GM19043 (cell line): ENCODE measurements around the gene STPG3.

Experiments
- ATAC-seq: cut with Tn5 transposase; IDR thresholded peaks from one replicate; pipeline ENCODE4 v1.9.1; 2021; ENCODE audit warnings: low read depth; ENCODE audit not compliant: unreplicated experiment

STPG3 gene

DNA sequence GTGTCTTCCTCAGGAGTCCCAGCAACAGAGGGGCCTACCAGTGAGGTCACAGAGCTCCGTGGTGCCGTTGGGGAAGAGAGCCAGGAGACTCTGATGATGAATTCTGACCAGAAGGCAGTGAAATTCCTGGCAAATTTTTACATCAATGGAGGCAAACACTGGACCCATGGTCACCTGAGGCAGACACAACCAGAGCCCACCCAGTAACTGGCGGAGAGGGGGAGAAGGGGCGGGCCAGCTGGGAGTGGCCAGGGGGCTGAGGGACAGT, at the start of gene STPG3:
Gene STPG3 (plus strand): TSS at position 93 of the 268 bp plus-strand sequence. CDS start 1 bp downstream, at position 94.
- no peak for ATAC-seq

DNA sequence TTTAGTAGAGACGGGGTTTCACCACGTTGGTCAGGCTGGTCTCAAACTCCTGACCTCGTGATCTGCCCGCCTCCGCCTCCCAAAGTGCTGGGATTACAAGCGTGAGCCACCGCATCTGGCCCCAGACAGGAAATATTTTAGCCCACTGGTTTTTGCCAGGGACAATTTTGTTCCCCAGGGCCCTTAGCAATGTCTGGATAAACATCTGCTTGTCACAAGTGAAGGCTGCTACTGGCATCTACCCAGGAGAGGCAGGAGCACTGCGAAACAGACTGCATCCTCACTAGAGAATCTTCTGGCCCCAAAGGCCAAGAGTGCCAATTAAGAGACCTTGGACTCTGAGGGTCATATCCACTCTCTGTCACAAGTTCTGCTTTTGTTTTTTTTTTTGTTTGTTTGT, 48.1 kb upstream of the STPG3 start:
- no peak for ATAC-seq

DNA sequence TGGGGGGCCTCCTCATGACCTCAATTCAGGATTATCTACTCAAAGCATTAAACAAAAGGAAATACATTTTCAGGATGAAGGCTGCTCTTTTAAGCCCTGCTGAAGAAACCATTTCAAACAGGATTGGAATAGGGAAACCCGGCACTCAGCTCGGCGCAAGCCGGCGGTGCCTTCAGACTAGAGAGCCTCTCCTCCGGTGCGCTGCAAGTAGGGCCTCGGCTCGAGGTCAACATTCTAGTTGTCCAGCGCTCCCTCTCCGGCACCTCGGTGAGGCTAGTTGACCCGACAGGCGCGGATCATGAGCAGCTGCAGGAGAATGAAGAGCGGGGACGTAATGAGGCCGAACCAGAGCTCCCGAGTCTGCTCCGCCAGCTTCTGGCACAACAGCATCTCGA, 46.4 kb upstream of the STPG3 start:
- ATAC-seq, result no peak

DNA sequence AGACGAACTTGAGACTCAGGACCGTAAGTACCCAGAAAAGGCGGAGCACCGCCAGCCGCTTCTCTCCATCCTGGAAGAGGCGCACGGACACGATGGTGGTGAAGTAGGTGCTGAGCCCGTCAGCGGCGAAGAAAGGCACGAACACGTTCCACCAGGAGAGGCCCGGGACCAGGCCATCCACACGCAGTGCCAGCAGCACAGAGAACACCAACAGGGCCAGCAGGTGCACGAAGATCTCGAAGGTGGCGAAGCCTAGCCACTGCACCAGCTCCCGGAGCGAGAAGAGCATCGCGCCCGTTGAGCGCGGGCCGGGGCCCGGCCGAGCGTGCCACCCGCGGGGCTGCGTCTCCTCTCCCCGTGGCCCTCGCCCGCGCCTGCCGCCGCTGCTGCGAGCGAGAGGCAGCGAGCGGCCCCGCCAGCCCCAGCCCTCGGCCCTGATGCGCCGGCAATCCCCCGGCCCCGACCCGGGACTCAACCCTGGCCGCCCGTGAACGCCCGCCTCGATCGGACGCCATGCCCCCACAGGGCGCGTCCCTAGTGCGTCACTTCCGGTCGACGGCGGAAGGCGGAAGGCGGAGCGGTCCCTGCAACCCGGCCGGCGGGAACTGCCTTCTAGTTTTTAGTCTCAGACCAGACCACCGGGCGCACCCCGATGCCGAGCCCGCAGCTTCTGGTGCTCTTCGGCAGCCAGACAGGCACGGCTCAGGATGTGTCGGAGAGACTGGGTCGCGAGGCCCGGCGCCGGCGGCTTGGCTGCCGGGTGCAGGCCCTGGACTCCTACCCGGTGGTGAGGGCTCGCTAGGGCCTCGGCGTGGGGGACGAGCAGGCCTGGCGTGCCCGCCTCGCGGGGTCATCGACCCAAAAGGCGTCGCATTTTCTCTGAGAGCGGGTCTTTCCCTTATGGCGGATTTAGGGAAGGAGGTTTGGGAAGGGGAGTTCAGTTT, 45.7 kb upstream of the STPG3 start, which contains the start of the genes NDOR1 and TMEM203:
Gene NDOR1 (plus strand): TSS at position 575 of the 944 bp plus-strand sequence. CDS start 78 bp downstream, at position 653.
Gene TMEM203 (minus strand): TSS at position 523 of the 944 bp plus-strand sequence. CDS start 234 bp downstream, at position 289.
- ATAC-seq, result no peak

DNA sequence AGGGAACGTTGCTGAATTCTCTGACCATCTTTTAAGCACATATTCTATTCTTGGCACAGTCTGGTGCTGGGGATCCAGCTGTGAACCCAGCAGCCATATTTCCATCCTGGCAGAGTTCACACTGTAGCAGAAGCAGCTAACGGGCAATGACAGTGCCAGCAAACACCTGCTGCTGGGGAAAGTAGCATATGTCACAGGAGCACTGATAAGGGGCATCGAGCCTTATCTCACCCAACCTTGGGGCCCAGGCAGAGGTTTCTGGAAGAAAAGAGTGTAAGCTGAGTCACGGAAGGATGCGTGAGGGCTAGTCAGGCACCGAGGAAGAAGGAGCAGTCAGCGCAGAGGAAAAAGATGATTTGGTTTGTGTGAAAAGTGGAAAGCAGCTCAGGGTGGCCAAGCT, 44.5 kb upstream of the STPG3 start:
- ATAC-seq, result no peak

DNA sequence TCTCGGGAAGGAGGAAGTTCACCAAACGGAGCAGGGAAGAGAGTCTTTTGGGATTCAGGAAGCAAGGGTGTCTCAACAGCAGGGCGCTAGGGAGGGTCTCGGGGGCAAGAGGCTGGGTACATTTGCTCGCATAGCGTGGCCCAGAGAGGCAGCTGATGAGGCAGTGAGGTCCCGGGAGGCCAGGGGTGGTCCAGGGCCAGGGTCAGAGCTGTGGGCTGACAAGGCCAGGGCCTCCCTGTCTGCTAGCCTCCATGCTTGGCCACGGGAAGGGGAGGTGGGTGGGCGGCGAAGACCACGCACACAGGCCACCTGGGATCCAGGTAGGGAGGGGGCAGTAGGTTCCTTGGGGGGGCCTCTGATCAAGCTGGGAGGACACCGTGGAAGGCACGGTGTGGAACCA, 39.6 kb upstream of the STPG3 start:
- no peak for ATAC-seq

DNA sequence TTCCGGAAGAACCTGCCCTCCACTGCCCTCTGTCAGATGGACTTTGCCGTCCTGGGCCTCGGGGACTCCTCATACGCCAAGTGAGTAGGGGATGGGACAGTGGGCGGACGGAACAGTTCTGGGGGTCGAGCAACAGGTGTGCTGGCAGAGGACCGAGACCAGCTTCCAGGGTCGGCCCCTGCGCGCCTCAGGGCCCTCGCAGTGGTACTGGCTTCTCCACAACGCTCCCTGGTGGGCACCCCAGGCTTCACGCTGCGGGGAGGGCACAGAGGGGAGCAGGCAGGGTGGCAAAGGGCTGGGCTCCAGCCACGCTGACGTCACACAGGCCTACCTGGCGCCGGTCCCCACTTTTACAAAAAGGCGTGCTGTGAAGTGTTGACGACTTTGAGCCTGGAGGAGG, 38.6 kb upstream of the STPG3 start:
- ATAC-seq, result no peak

DNA sequence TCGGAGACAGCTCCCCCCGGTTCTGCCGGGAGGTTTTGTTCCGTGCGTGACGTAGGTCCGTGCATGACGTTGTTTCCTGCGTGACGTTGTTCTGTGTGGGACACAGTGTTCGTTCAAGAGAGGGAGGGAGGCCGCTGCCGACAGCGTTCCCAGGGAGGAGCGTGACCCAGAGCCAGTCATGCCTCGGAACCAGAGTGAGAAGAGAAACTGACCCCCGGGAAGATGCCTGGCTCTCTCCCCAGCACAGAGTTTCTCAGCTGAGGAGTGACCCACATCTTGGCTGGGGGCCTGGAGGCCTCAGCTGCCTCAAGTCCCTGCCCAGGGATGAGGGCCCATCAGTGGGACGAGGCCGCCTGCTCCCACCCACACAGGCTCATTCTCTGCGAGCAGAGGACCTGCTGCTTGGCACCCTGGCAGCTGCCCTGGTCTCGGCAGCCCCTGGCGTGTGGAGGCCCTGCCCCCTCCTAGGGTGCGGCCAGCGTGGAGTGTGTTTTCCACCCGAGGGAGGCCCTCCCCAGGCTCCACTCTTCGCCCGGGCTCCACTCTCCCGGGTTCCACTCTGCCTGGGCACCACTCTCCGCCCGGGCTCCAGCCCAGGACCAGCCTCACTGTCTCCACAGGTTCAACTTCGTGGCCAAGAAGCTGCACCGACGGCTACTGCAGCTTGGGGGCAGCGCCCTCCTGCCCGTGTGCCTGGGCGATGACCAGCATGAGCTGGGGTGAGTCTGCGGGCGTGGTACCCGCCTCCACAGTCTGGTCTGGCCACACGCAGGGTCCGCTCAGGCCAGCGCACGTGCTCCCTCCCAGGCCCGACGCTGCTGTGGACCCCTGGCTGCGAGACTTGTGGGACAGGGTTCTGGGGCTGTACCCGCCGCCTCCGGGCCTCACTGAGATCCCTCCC, 37.7 kb upstream of the STPG3 start:
- ATAC-seq, result no peak

DNA sequence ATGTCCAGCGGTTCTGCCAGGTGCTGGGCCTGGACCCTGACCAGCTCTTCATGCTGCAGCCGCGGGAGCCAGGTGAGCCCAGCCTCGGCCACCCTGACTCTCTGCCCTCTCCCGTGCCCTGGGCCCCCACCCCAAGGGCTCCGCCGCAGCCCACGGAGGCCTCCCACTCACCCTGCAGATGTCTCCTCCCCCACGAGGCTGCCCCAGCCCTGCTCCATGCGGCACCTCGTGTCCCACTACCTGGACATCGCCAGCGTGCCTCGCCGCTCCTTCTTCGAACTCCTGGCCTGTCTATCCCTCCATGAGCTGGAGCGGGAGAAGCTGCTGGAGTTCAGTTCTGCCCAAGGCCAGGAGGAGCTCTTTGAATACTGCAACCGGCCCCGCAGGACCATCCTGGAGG, 36.5 kb upstream of the STPG3 start:
- ATAC-seq, result no peak

DNA sequence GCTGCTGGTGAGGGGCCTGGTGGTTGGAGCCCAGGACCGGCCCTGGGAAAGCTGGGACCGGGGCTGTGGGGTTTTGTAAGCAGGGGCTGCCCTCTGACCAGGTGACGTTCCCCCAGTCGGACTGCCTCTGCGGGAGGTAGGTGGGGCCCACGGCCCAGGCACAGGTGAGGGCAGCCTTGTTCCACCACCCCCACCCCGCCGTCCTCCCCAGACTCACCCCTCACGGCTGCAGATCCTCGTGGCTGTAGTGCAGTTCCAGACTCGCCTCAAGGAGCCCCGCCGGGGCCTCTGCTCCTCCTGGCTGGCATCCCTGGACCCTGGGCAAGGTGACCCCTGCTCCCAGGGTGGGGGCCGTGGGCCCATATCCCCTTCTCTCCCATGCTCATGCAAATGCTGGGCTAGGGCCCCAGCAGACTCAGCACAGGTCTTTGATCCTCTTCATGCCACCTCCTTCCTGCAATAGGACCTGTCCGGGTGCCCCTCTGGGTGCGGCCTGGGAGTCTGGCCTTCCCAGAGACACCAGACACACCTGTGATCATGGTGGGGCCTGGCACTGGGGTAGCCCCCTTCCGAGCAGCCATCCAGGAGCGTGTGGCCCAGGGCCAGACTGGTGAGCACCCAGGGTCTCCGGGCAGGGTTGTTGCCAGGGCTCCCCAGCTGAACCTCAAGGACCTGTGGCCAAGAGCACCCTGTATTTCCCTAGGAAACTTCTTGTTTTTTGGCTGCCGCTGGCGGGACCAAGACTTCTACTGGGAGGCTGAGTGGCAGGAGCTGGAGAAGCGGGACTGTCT, 35.7 kb upstream of the STPG3 start:
- ATAC-seq, result no peak

DNA sequence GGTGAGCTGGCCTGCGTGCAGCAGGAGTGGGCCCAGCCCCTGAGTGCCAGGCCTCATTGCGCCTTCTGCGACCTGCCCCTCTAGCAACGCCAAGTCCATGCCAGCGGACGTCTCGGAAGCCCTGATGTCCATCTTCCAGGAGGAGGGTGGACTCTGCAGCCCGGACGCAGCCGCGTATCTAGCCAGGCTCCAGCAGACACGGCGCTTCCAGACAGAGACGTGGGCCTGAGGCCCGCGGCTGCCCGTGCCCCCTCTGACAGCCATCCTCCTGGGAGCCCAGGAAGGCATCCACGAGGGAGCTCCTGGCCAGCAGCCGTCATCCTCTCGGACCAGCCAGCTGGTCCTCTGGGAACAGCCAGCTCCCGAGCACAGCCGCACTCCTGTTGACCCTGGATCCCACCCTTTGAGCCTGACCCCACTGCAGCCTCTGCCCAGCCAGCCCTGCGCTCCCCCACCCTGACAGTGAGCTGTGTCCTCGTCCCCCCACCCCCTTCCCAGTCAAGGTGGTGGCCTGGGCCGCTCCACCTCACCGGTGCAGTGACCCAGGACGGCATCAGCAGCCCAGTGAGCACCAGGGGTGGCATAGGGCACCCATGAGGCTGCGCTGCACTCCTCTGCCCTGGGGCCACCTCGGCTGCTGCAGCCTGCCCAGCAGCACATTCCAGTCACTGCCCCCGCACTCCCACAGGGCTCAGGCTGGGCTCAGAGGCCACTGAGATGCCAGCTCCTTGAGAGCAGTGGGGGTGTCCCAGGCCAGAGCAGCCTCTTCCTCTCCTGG, 34.7 kb upstream of the STPG3 start:
- ATAC-seq, result no peak

DNA sequence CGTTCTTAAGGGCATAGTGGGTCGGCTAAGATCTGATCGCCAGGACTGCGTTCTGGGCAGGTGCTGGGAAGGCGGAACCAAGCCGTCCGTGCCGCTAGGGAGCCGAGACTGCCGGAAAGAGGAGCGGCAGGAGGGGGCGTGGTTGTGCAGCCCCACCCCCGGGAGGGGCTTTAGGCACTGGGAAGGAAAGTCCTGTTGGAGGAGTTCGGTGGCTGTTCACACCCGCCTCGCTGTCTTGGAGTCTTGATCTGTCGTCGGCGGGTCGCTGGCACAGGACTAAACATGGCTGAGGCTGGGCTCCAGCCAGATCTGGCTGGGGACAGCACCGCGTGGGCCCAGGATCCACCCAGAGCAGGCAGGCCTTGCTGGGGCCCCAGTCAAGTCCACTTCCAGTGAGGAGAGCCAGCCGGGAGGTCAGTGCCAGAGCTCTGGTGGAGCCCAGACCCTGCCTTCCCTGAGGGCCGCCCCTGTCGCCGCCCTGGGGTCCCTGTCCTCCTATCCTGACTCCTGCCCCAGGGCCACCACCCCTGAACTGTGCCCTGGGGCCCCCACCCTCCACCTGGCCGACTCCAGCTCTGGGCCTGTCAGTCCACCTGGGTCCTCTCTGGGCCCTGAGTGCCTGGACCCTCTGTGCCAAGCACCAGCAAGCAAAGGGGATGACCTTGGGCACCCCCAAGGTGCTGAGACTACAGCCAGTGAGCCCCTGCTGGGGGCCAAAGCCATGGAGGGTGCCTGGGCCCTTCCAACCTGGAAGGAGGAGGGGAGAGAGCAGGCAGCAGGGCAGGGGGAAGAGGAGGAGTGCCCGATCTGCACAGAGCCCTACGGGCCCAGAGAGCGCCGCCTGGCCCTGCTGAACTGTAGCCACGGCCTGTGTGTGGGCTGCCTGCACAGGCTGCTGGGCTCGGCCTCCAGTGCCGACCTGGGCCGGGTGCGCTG, 33.5 kb upstream of the STPG3 start:
- ATAC-seq, result no peak

DNA sequence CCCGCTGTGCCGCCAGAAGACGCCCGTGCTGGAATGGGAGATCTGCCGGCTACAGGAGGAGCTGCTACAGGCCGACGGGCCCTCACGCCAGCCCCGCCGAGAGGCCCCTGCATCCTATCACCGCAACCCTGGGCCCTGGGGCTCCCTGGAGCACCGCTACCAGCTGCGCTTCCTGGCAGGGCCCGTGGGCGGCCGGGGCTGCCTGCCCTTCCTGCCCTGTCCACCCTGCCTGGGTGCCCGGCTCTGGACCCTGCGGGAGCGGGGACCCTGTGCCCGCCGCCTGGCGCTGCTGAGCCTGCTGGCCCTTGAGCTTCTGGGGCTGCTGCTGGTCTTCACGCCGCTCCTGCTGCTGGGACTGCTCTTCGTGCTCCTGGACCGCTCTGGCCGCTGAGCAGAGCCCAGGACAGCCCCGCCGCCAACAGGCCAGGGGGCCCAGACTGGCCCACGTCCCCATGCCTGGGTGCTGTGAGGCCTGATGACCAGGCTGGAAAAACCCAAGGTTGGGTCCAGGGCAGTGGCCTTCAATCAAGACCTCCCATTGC, 32.8 kb upstream of the STPG3 start:
- no peak for ATAC-seq

DNA sequence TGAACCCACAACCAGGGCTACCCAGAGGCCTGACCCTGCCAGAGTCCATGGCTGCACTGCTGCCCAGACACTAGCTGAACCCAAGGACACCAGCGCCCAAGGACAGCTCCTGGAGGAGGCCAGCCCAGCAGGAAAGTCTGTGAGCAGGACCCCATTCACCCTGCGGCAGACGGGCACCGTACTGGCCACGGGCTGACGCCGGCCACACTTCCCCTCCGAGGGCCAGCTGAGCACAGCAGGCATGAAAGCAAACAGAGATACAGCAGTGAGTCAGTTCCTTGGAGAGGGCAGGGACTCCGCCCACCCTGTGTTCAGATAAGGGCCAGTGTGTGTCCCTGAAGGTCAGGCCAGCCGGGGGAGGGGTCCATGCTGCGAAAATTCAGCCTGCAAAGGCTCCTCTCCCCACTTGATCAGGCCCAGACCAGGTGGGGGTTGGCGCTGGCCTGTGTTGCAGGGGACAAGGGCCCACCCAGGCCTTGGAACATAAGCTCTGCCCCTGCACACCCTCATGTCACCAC, 32.3 kb upstream of the STPG3 start:
- no peak for ATAC-seq

DNA sequence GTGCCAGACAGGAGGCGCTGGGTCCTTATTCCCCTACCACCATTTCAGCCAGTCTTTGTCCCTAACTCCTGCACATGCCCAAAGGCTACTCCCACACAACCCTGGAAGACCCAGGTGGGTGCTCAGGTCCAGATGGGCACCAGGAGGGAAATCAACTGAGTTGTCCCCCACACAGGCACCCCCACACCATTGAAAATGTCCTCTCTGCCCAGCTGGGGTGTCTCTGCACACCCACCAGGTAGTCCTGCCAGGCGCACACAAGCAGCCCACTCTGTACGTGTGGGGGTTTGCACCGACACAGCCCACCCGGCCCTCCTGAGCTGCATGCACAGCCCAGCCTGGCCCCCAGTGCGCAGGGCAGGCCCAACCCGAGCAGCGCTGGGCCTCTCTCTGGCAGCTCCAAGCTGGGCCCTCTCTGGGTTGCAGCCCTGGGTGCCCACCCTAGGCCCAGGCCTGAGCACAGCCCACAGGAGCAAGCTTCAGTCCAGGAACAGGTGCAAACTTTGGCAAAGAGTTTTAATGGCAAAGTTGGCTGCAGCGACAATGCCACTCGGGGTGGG, 31.2 kb upstream of the STPG3 start:
- ATAC-seq, result no peak

DNA sequence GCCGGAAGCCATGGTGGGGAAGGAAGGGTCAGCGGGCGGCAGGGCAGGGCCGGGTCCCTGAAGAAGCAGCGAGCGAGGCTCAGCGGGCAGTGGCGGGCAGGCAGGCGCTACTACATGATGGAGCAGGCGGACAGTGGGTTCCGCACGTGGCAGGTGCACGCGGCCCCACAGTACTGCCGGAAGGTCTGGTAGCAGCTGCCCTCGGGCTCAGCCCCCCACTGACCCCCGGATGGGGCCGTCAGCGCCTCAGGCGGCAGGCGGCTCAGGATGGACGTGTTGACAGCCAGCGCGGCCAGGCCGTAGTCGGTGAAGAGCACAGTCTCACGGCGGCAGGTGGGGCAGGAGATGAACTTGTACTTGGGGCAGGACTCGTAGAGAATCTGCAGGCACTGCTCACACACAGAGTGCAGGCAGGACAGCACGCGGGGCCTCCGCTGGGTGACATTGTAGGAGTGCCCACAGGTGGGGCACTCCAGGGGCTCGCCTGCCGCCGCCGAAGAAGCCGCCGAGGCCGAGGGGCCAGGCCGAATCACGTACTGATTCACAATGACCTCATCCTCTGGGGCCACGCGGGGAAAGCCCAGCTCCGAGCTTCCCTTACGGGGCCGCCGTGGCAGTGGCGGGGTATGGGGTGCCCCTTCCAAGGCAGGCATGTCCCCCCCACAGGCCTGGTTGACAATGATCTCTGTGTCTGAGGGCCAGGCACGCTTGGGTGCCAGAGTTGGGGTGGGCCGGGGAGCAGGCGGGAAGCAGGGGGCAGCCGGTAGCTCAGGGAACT, 30.6 kb upstream of the STPG3 start:
- ATAC-seq, result no peak

DNA sequence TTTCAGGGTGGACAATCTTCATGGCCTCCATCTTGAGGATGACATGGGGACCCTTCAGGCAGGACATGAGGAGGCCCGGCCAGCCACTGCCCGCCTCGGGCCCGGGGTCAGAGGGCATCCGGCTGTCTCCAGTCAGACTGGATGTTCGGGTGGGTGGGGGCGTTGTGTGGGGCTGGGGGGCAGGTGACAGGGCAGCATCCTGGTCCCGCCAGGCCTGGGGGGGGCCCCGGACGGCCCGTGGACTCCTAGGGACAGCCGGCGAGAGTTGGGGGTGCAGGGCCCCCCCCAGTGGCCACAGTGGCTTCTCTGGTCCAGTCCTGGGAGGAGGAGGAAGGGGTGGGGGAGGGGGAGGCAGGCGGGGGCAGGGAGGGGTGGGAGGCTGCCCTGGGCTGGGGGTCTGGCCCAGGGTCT, 30.0 kb upstream of the STPG3 start:
- ATAC-seq, result no peak
